LNCaP clone FGC (cell line): ENCODE measurements around the gene SH3RF2.

Source experiments
- DNase-seq: peaks from one replicate; pipeline ENCODE4 v3.0.0-alpha.2; 2011; ENCODE audit warnings: low read depth
- H3K4me3 ChIP-seq: 2 replicates; pipeline ENCODE4 v1.5.1; 2011; ENCODE audit warnings: mild to moderate bottlenecking, low read depth, low read length, control low read depth
- TF ChIP-seq, protein P1 (sequence below): IDR thresholded peaks from 2 replicates; pipeline ENCODE4 v1.5.1; 2012; ENCODE audit warnings: mild to moderate bottlenecking; ENCODE audit not compliant: control insufficient read depth, insufficient read depth; ENCODE audit errors: extremely low read depth

Gene SH3RF2

DNA sequence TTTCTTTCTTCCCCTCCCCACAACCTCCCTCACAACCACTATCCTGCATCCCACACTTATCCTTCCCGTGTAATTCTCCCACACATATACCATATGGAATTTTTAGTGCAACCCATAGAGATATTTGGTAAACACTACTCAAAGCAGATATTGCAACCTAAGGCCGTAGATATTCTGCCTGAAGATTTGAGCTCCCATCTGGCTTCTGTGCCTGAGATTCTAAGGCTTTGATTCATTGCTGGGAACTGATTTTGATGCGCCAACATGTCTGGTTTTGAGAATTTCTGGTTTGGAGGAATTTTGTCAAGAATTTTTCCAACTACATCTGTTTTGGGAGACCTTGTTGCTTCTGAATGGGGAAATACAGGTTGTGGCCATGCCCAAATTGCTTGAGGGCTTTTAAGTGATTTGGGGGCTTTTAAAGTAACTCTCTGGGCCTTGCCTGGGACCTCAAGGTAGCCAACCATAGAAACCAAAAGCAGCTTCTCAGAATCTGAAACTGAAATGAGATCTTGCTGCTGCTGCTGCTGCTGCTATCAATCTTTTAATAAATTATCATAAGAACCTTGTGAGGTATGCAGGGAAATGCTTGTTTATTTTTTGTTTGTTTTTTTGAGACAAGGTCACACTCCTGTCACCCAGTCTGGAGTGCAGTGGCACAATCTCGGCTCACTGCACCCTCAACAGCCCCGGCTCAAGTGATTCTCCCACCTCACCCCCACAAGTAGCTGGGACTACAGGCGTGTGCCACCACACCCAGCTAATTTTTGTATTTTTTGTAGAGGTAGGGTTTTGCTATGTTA lies 132.8 kb downstream of the SH3RF2 start:
- TF ChIP-seq, protein P1, sequence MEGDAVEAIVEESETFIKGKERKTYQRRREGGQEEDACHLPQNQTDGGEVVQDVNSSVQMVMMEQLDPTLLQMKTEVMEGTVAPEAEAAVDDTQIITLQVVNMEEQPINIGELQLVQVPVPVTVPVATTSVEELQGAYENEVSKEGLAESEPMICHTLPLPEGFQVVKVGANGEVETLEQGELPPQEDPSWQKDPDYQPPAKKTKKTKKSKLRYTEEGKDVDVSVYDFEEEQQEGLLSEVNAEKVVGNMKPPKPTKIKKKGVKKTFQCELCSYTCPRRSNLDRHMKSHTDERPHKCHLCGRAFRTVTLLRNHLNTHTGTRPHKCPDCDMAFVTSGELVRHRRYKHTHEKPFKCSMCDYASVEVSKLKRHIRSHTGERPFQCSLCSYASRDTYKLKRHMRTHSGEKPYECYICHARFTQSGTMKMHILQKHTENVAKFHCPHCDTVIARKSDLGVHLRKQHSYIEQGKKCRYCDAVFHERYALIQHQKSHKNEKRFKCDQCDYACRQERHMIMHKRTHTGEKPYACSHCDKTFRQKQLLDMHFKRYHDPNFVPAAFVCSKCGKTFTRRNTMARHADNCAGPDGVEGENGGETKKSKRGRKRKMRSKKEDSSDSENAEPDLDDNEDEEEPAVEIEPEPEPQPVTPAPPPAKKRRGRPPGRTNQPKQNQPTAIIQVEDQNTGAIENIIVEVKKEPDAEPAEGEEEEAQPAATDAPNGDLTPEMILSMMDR: no peak
- no peak overlapping the region for H3K4me3 ChIP-seq
- no peak for DNase-seq

DNA sequence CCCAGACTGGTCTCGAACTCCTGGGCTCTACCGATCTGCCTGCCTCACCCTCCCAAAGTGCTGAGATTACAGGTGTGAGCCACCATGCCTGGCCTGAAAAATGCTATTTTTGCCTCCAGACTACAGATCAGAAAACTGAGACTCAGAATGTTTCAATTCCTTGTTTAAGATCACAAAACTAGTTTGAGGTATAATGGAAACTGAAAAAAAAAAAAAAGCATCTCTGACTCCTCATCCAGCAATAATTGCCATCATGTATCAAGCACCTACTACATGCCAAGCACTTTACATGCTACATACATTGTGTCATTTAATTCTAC lies 133.4 kb downstream of the SH3RF2 start:
- DNase-seq: no peak
- H3K4me3 ChIP-seq: no peak overlapping the region
- TF ChIP-seq, protein P1: no peak

DNA sequence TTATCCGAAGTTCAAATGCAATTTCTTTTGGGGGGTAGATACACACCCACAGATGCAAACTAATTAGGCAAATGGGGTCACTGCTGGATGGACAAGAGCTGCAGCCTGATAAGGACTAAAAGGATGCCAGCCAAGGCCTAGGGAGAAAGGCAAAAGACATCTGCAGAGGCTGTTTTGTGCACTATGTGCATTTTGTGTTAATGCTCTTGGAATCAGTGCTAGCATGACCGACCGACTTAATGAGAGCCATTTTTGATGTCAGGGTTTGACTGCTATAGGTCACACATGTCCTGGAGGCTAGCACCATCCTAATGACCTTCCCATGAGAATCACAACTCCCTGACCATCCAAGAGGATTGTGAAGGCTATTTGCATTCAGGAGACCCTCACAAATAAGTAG lies 134.4 kb downstream of the SH3RF2 start:
- no peak overlapping the region for H3K4me3 ChIP-seq
- TF ChIP-seq, protein P1: no peak
- no peak for DNase-seq

DNA sequence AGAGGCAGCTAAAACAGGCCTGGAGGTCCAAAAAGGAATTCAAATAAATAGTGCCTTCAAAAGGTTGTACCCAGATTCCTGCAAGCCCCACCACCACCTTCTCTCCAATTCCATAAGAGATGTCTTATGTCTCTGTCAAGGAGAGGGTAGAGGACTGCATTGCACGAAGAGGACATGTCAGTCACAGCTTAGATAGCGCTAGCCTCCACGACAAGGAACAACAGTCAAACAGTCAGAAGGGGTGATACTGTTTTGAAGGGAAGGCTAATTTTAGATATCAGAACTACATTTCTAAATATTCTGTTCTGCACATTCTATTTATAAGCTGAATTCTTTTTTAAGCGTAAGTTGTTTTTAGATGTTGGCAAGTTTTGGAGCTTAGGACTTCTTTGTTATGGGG lies 134.8 kb downstream of the SH3RF2 start:
- DNase-seq: no peak
- no peak overlapping the region for H3K4me3 ChIP-seq
- TF ChIP-seq, protein P1: no peak

DNA sequence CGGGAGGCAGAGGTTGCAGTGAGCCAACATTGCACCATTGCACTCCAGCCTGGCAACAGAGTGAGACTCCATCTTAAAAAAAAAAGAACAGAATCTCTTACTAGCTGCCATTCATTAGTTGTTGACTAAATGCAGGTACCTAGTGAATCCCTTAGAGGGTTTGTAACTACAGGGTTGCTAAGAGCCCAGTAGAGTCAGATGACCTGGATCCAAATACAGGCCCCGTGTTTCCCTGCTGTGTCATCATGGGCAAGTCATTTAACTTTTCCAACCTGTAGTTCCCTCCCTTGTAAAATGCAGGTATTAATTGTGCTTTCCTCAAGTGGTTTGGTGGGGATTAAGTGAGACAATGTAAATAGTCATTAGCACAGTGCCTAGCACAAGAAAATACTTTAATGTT lies 136.2 kb downstream of the SH3RF2 start:
- no peak overlapping the region for H3K4me3 ChIP-seq
- DNase-seq: no peak
- TF ChIP-seq, protein P1: no peak

DNA sequence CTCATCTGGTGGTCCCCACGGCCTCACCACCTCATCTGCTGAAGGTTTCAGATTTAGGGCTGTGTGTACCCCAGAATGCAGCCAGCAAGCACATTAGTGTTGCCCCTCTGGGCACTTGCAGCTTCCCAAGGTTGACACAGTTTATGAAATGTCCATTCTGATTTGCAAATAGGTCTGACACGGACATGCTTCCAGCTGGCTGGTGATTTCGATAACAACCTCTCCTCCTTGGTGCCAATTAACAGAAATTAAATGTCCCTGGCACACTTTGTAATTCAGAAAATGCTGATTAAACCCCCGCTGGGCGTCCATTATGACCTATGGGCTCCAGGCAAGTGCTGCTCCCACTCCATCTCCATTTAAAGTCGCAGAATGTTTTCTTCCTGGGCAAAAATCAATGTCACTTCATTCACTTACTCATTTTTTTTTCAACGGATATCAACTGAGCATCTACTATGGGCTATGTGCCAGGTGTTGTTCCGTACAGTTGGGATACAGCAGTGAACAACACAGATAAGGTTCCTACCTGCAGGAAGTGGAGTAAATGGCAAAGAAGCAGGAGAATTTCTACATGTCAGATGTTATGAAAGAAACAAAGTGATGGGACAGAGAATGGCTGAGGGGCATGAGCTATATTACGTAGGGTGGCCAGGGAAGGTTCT lies 137.0 kb downstream of the SH3RF2 start:
- DNase-seq: no peak
- no peak overlapping the region for H3K4me3 ChIP-seq
- TF ChIP-seq, protein P1: no peak
